Measurements from ENCODE around the gene PKP1. TPM values are rescaled to one million over a fixed set of nuclear protein-coding genes. Genes with fewer than 3 reads are reported as not detected.
A peak's percentile ranks its signal among the peaks of the same experiment; 100 is the strongest.

Gene PKP1
- total and polyA plus RNA-seq, 2 donors from 2014 or later, result 0.47 to 0.63 TPM

DNA sequence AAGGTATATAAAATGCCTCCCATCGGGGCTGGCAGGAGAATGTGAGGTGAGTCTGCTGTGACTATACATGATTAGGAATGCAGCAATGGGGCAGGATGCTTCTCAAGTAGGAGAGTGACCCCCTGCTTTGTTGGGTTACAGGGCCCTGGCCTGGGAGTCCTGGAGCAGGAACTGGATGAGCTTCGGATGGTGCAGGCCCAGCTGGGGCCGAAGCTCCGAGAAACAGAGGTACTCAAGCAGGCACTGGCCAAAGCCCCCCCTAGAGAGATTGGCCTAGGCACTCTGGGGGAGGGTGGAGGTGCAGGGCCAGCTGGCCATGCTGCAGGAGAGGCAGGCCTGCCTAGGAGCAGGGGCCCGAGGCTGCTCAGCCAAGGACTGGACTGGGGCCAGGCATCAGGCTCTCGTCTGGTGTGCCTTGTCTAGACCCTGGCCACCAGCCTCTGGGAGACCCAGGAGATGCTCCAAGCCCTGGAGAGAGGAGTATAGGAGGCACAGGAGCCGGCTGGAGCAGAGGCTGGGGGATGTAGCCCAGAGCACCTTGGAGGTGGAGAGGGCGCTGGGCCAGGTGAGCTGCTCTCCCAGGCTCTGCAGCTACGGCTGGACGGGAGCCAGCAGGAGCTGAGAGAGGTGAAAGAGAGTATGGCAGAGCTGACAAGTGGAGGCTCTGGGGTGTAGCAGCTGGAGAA, 32.8 kb upstream of the PKP1 start:
- intact Hi-C loops (cut with DNase I), result loop anchor here (5.0 kb wide), 1 partner anchor 112 kb away; no protein-coding TSS in a partner anchor
- Histone ChIP-seq H3K9me3 (ENCODE audit: control insufficient read depth in 2 of 3, insufficient read depth in 1 of 3, low read length in 3 of 3) (no peaks in the 10 kb centered on the region), H3K36me3 (ENCODE audit: control insufficient read depth in 2 of 3, insufficient read depth in 3 of 3, low read length in 3 of 3) (no peaks in the 10 kb centered on the region), H3K27ac (ENCODE audit: low read depth in 2 of 2, low read length in 2 of 2) (no peak overlapping the region), H3K9ac (ENCODE audit: low read length in 3 of 3) (no peak overlapping the region), H3K4me3 (ENCODE audit: low read length in 3 of 3) (no peak overlapping the region), H3K4me1 (ENCODE audit: control insufficient read depth in 2 of 3, insufficient read depth in 2 of 3, low read depth in 1 of 3, low read length in 3 of 3) (no peaks in the 10 kb centered on the region), H3K27me3 (ENCODE audit: control insufficient read depth, insufficient read depth, low read length) (no peaks in the 10 kb centered on the region)
- TF ChIP-seq CTCF (IDR thresholded peaks at IDR 0.05; ENCODE audit: borderline replicate concordance, extremely low read depth, insufficient read depth), result no peak
- FAIRE-seq (no peak), DNase-seq (peak in 1 of 5 donors; percentile 53)

- no peak overlapping the region for H3K4me3 ChIP-seq (ENCODE audit: low read length in 3 of 3)
- no peaks in the 10 kb centered on the region for H3K4me1 ChIP-seq (ENCODE audit: control insufficient read depth in 2 of 3, insufficient read depth in 2 of 3, low read depth in 1 of 3, low read length in 3 of 3)
- H3K9me3 ChIP-seq (ENCODE audit: control insufficient read depth in 2 of 3, insufficient read depth in 1 of 3, low read length in 3 of 3), result no peaks in the 10 kb centered on the region
- intact Hi-C loops (cut with DNase I), result loop anchor here (5.0 kb wide), 1 partner anchor 111 kb away; no protein-coding TSS in a partner anchor
- FAIRE-seq, result no peak
- H3K36me3 ChIP-seq (ENCODE audit: control insufficient read depth in 2 of 3, insufficient read depth in 3 of 3, low read length in 3 of 3), result no peaks in the 10 kb centered on the region
- TF ChIP-seq CTCF (IDR thresholded peaks at IDR 0.05; ENCODE audit: borderline replicate concordance, extremely low read depth, insufficient read depth), result no peak
- DNase-seq, result no peak
- no peak overlapping the region for H3K27ac ChIP-seq (ENCODE audit: low read depth in 2 of 2, low read length in 2 of 2)
- no peaks in the 10 kb centered on the region for H3K27me3 ChIP-seq (ENCODE audit: control insufficient read depth, insufficient read depth, low read length)
- H3K9ac ChIP-seq (ENCODE audit: low read length in 3 of 3), result no peak overlapping the region
Observed at GRCh38 chr1:201251411-201251810, 31.9 kb upstream of the PKP1 start.

- DNase-seq, result peak in 1 of 5 donors; percentile 43
- no peaks in the 10 kb centered on the region for H3K4me1 ChIP-seq (ENCODE audit: control insufficient read depth in 2 of 3, insufficient read depth in 2 of 3, low read depth in 1 of 3, low read length in 3 of 3)
- intact Hi-C loops (cut with DNase I), result loop anchor here (5.0 kb wide), 1 partner anchor 110 kb away; no protein-coding TSS in a partner anchor
- H3K36me3 ChIP-seq (ENCODE audit: control insufficient read depth in 2 of 3, insufficient read depth in 3 of 3, low read length in 3 of 3), result no peaks in the 10 kb centered on the region
- no peaks in the 10 kb centered on the region for H3K27me3 ChIP-seq (ENCODE audit: control insufficient read depth, insufficient read depth, low read length)
- H3K27ac ChIP-seq (ENCODE audit: low read depth in 2 of 2, low read length in 2 of 2), result no peak overlapping the region
- no peak for TF ChIP-seq CTCF (IDR thresholded peaks at IDR 0.05; ENCODE audit: borderline replicate concordance, extremely low read depth, insufficient read depth)
- no peaks in the 10 kb centered on the region for H3K9me3 ChIP-seq (ENCODE audit: control insufficient read depth in 2 of 3, insufficient read depth in 1 of 3, low read length in 3 of 3)
- no peak overlapping the region for H3K9ac ChIP-seq (ENCODE audit: low read length in 3 of 3)
- no peak for FAIRE-seq
- no peak overlapping the region for H3K4me3 ChIP-seq (ENCODE audit: low read length in 3 of 3)
Observed at GRCh38 chr1:201251851-201252430, 31.4 kb upstream of the PKP1 start.

Measured in kidney (tissue), 14 donors.